Activated T-helper 1 cell treated with anti-CD3 and anti-CD28 coated beads, Interleukin-12 subunit alpha, Interleukin-12 subunit beta, Interleukin-2, Interleukin-4 antibody, amounts not matched to agents 30 ng/mL and 10 ng/mL and 1 ng/mL, durations not matched to agents 14 hours and 24 hours and 36 hours (primary cell): ENCODE data around the gene ARL13B. TPM values are rescaled to one million over a fixed set of nuclear protein-coding genes. Genes with fewer than 3 reads are reported as not detected.
"Not testable (repeated sequence)": the region's sequence is repeated elsewhere in the genome, so short reads cannot be mapped to it uniquely, and the experiment has no call there.

Experiments
- DNase-seq: peaks from one replicate; pipeline ENCODE4 v3.0.0; 2021; ENCODE audit warnings: low spot score
- H3K27ac Mint-ChIP-seq: one replicate; pipeline ENCODE4 v1.8.0; 2021; ENCODE audit warnings: mild to moderate bottlenecking, mixed read lengths
- H3K27me3 Mint-ChIP-seq: one replicate; pipeline ENCODE4 v1.8.0; 2022; ENCODE audit warnings: mild to moderate bottlenecking, moderate library complexity, mixed read lengths; ENCODE audit not compliant: insufficient read depth
- H3K36me3 Mint-ChIP-seq: one replicate; pipeline ENCODE4 v1.8.0; 2021; ENCODE audit warnings: low read depth, mixed read lengths
- H3K4me1 Mint-ChIP-seq: one replicate; pipeline ENCODE4 v1.8.0; 2021; ENCODE audit warnings: low read depth, mixed read lengths
- H3K4me3 Mint-ChIP-seq: one replicate; pipeline ENCODE4 v1.8.0; 2021; ENCODE audit warnings: mild to moderate bottlenecking, moderate library complexity, mixed read lengths
- H3K9me3 Mint-ChIP-seq: one replicate; pipeline ENCODE4 v1.8.0; 2021; ENCODE audit warnings: mixed read lengths
- intact Hi-C: fragments of 100-400 bp; cut with micrococcal nuclease; formaldehyde crosslinking; loops from one replicate; pipeline ENCODE4 v1.15.1; 2024
- total RNA-seq: library from RNA; stranded (reverse); gene quantifications from 2 replicates; pipeline ENCODE4 v1.2.3, GENCODE V29; 2022

The ARL13B gene
- total RNA-seq, 1 donor from 2014 or later = 14.7 TPM

- DNase-seq, H3K9me3 Mint-ChIP-seq, intact Hi-C loops, H3K27ac Mint-ChIP-seq, H3K27me3 Mint-ChIP-seq, H3K4me1 Mint-ChIP-seq, H3K36me3 Mint-ChIP-seq, H3K4me3 Mint-ChIP-seq: not testable (repeated sequence)
Observed at GRCh38 chr3:94044100-94044936, 64.4 kb downstream of the ARL13B start.

GRCh38 chr3:94046533-94046932 lies 66.6 kb downstream of the ARL13B start:
- H3K36me3 Mint-ChIP-seq = peaks cover 9% of the 10 kb centered on the region
- H3K27me3 Mint-ChIP-seq = no peaks in the 10 kb centered on the region
- intact Hi-C loops = no loop called here
- no peak overlapping the region for H3K4me3 Mint-ChIP-seq
- no peaks in the 10 kb centered on the region for H3K9me3 Mint-ChIP-seq
- no peak for DNase-seq
- no peak overlapping the region for H3K27ac Mint-ChIP-seq
- H3K4me1 Mint-ChIP-seq = no peaks in the 10 kb centered on the region

GRCh38 chr3:94049267-94049666 lies 69.3 kb downstream of the ARL13B start:
- intact Hi-C loops = no loop called here
- Mint-ChIP-seq H3K4me1 (no peaks in the 10 kb centered on the region), H3K4me3 (no peak overlapping the region), H3K27me3 (no peaks in the 10 kb centered on the region), H3K27ac (no peak overlapping the region), H3K36me3 (peaks cover 9% of the 10 kb centered on the region), H3K9me3 (no peaks in the 10 kb centered on the region)
- no peak for DNase-seq

- Mint-ChIP-seq H3K4me3 (no peak overlapping the region), H3K27me3 (no peaks in the 10 kb centered on the region), H3K9me3 (no peaks in the 10 kb centered on the region), H3K4me1 (no peaks in the 10 kb centered on the region), H3K27ac (no peak overlapping the region), H3K36me3 (peaks cover 3% of the 10 kb centered on the region)
- intact Hi-C loops = no loop called here
- no peak for DNase-seq
Observed at GRCh38 chr3:94050546-94050945, 70.6 kb downstream of the ARL13B start.

GRCh38 chr3:94061297-94061696 lies 81.3 kb downstream of the ARL13B start:
- H3K4me1 Mint-ChIP-seq = peaks cover 33% of the 10 kb centered on the region
- H3K9me3 Mint-ChIP-seq = no peaks in the 10 kb centered on the region
- no peak for DNase-seq
- H3K27ac Mint-ChIP-seq = no peak overlapping the region
- intact Hi-C loops = no loop called here
- peaks cover 26% of the 10 kb centered on the region for H3K36me3 Mint-ChIP-seq
- H3K27me3 Mint-ChIP-seq = no peaks in the 10 kb centered on the region
- peak overlapping the region; percentile 7 for H3K4me3 Mint-ChIP-seq

GRCh38 chr3:94062513-94063404 lies 82.8 kb downstream of the ARL13B start, which contains the start of the genes DHFR2 and NSUN3:
Gene DHFR2 (minus strand): TSS chr3:94062916. CDS start chr3:94061511, 1,405 bp downstream.
Gene NSUN3 (plus strand): TSS chr3:94063061. CDS start chr3:94063127, 66 bp downstream.
- H3K36me3 Mint-ChIP-seq = peaks cover 34% of the 10 kb centered on the region
- no peaks in the 10 kb centered on the region for H3K9me3 Mint-ChIP-seq
- H3K4me1 Mint-ChIP-seq = peaks cover 48% of the 10 kb centered on the region
- DNase-seq = peak; percentile 82
- peak within 1 kb of the TSS; percentile 98 for H3K4me3 Mint-ChIP-seq
- peak within 1 kb of the TSS; percentile 97 for H3K27ac Mint-ChIP-seq
- no peaks in the 10 kb centered on the region for H3K27me3 Mint-ChIP-seq
- intact Hi-C loops = loop anchor here (1.0 kb wide), 4 partner anchors 8 to 82 kb away; partner anchors contain the start of gene ARL13B

- no peaks in the 10 kb centered on the region for H3K27me3 Mint-ChIP-seq
- H3K9me3 Mint-ChIP-seq = no peaks in the 10 kb centered on the region
- DNase-seq = no peak
- peak overlapping the region; percentile 98 for H3K4me3 Mint-ChIP-seq
- peaks cover 44% of the 10 kb centered on the region for H3K4me1 Mint-ChIP-seq
- H3K27ac Mint-ChIP-seq = peak overlapping the region; percentile 97
- H3K36me3 Mint-ChIP-seq = peaks cover 37% of the 10 kb centered on the region
- intact Hi-C loops = no loop called here
Observed at GRCh38 chr3:94063496-94064119, 83.7 kb downstream of the ARL13B start.

- Mint-ChIP-seq H3K36me3 (peaks cover 42% of the 10 kb centered on the region), H3K27ac (peak overlapping the region; percentile 97)
Observed at GRCh38 chr3:94064243-94064860, 84.4 kb downstream of the ARL13B start.

GRCh38 chr3:94065122-94065521 lies 85.2 kb downstream of the ARL13B start:
- Mint-ChIP-seq H3K9me3 (no peaks in the 10 kb centered on the region), H3K4me3 (peak overlapping the region; percentile 9), H3K27ac (no peak overlapping the region), H3K27me3 (no peaks in the 10 kb centered on the region), H3K4me1 (peaks cover 55% of the 10 kb centered on the region), H3K36me3 (peaks cover 43% of the 10 kb centered on the region)
- intact Hi-C loops = no loop called here
- no peak for DNase-seq

More at GRCh38 chr3:94064243-94064860, 84.4 kb downstream of the ARL13B start:
- no peak for DNase-seq
- intact Hi-C loops = no loop called here
- Mint-ChIP-seq H3K27me3 (no peaks in the 10 kb centered on the region), H3K4me1 (peaks cover 50% of the 10 kb centered on the region), H3K4me3 (peak overlapping the region; percentile 98), H3K9me3 (no peaks in the 10 kb centered on the region)

GRCh38 chr3:94065819-94066480 lies 86.0 kb downstream of the ARL13B start:
- intact Hi-C loops = no loop called here

GRCh38 chr3:94066506-94067500 lies 86.8 kb downstream of the ARL13B start:
- no peak overlapping the region for H3K4me3 Mint-ChIP-seq
- H3K27me3 Mint-ChIP-seq = no peaks in the 10 kb centered on the region
- intact Hi-C loops = no loop called here
- H3K9me3 Mint-ChIP-seq = no peaks in the 10 kb centered on the region
- H3K27ac Mint-ChIP-seq = peak overlapping the region; percentile 73
- H3K36me3 Mint-ChIP-seq = peaks cover 38% of the 10 kb centered on the region
- H3K4me1 Mint-ChIP-seq = peaks cover 72% of the 10 kb centered on the region
- no peak for DNase-seq

More at GRCh38 chr3:94065819-94066480, 86.0 kb downstream of the ARL13B start:
- Mint-ChIP-seq H3K4me3 (no peak overlapping the region), H3K4me1 (peaks cover 63% of the 10 kb centered on the region), H3K27me3 (no peaks in the 10 kb centered on the region), H3K9me3 (no peaks in the 10 kb centered on the region), H3K27ac (peak overlapping the region; percentile 73), H3K36me3 (peaks cover 38% of the 10 kb centered on the region)
- DNase-seq = no peak
